ENCODE data around the gene B4GALNT3.

The B4GALNT3 gene

DNA sequence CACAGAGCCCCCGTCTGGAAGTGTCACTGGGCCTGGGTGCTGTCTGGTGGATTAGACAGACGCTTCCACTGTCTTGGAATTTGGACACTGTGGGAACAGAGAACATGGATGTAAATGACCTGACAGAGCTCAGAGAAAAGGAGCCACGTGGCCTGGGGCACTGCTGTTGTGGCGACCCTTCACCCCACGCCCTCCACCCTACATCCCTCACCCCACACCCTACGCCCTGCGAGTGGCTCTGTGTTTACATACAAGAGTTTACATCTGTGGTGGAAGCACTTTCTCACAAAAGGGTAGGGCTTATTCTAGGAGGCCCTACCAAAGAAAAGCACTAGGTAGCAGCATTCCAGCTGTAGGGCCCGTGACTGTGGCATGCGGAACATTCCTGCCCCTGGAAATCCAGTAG is 47.7 kb downstream of the B4GALNT3 start:
- no peak for DNase-seq (ENCODE audit: extremely low read depth in 1 of 2, low read depth in 1 of 2)

DNA sequence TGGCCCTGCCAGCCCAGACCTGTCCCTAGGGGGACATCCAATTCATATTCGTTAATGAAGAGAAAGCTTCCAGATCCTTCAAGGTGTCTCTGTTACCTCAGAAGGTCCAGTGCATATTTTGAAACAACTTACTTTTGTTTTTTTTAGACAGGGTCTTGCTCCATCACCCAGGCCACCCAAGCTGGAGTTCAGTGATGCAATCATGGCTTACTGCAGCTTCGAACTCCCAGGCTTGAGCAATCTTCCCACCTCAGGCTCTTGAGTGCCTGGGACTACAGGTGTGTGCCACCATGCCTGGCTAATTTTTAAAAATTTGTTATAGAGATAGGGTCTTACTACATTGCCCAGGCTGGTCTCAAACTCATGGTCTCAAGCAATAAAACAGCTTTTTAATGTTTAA is 48.4 kb downstream of the B4GALNT3 start:
- DNase-seq (ENCODE audit: extremely low read depth in 1 of 2, low read depth in 1 of 2) = no peak

DNA sequence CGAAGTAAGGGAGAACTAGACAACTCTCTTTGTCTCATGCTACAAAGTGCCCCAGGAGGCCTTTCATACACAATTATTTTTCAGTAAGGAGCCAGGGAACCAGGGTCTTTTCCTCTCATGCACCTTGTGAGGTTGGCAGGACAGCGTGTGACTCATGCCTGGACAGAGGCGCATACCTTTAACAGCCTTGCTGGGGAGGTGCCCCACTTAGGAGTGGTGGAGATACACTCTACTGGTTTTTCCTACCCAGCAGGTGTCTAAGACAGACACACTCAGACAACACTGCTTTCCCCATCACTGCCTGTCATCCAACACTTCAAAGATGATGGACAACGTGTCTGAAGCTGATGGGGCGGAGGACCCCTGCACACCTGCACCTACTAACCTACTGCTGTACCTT is 49.1 kb downstream of the B4GALNT3 start:
- DNase-seq (ENCODE audit: extremely low read depth in 1 of 2, low read depth in 1 of 2) = no peak

DNA sequence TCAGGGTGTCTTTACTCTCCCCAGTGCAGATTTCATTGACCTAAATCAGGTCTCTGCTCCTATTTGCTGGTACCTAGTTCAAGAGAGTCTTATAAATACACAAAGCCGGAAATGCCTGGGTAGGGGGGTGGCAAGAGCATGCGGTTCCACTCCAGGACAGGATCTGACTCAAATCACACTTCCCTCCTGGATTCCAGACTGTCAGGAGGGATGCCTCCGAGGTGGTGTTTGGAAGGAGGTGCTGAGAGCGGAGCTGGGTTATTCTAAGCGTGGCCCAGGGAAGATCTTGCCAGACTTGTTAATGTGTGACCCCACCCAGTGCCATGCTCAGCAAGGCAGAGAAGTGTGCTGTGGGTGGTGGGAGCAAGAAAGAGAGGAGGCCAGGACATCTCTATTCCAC is 49.8 kb downstream of the B4GALNT3 start:
- no peak for DNase-seq (ENCODE audit: extremely low read depth in 1 of 2, low read depth in 1 of 2)

DNA sequence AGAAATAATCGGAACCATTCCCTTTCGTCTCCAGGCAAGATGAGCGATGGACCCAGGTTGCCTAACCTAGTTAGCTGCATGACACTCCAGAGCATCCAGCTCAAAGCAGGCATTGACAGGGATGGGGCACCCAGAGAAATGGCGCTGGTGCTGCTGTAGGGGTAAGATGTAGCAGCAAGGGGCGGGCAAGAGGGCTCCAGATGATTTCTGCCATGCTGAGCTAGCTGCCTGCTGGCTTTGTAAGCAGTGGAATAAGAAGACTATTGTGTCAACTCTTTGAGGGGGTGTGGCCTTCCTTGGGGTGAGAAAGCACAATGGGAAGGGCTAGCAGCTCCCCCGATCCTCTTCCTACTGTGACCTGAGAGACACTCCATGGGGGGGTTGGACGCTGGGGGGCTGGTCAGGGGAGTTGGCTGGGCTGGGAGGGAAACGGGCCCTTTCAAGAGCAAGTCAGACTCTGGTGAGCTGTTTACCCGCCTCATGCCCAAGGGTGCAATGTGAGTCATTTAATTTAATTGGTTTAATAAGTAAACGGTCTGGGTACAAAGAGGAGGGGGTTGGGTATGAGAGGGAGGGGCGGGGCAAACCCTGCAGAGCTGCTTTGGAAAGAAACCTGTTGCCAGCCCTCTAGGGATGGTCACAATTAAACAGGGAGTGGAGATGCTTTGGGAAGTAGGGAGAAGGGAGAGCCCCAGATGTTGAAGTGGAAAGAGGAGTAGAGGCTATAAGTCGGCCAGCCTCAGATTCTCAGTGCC is 50.5 kb downstream of the B4GALNT3 start:
- DNase-seq (ENCODE audit: extremely low read depth in 1 of 2, low read depth in 1 of 2) = no peak

DNA sequence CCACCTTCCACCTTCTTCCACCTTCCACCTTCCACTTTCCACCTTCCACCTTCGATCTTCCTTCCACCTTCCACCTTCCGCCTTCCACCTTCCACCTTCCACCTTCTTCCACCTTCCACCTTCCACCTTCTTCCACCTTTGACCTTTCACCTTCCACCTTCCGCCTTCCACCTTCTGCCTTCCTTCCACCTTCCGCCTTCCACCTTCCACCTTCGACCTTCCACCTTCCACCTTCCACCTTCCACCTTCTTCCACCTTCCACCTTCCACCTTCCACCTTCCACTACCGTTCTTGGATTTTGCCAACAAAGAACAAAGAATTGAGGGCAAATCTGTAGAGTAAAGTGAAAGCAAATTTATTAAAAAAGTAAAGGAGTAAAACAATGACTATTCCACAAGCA is 53.2 kb downstream of the B4GALNT3 start:
- DNase-seq (ENCODE audit: extremely low read depth in 1 of 2, low read depth in 1 of 2) = no peak

DNA sequence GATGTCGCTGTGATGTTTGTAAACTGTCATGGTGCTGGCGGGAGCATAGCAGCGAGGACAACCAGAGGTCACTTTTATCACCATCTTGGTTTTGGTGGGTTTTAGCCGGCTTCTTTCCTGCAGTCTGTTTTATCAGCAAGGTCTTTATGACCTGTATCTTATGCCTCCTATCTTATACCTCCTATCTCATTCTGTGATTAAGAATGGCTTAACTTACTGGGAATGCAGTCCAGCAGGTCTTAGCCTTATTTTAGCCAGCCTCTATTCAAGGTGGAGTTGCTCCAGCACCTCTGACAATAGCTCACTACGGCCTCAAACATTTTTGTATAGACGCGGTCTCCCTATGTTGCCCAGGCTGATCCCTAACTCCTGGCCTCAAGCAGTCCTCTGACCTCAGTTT is 53.7 kb downstream of the B4GALNT3 start:
- no peak for DNase-seq (ENCODE audit: extremely low read depth in 1 of 2, low read depth in 1 of 2)

DNA sequence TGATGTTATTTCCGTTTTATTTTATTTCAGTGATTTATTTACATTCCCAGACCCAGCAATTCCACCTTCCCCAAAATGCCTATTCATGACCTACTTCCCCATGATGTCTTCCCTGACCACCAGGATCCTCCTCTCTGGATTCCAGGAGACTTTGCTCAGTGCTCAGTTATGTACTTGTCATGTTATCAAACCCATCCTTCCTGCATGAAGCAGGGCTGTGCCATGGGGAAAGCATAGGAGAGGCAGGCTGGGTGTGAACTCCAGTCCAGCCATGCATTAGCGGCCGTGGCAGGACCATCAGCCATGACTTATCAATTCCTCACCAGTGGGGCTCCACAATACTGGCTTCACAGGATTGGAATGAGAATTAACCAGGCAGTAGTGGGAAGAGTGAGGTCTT is 57.8 kb downstream of the B4GALNT3 start:
- no peak for DNase-seq (ENCODE audit: extremely low read depth in 1 of 2, low read depth in 1 of 2)

DNA sequence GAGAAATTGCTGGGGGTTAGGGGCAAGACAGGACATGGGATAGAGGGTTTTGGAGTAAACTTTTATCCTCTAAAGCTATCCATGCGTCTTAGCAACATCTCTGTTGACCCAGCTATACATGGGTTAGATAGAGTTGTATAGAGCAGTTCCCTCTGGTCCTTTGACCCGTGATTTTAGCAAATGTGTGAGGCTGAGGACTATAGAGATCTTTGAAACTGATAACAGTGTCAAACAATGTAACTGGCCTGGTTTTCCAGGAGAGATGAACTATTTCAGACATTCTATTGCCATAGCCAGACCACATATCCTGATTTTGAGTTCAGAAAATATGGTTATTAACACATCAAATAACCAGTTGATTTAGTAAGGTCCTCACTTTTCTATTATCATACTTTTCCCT is 60.4 kb downstream of the B4GALNT3 start:
- DNase-seq (ENCODE audit: extremely low read depth in 1 of 2, low read depth in 1 of 2) = no peak

DNA sequence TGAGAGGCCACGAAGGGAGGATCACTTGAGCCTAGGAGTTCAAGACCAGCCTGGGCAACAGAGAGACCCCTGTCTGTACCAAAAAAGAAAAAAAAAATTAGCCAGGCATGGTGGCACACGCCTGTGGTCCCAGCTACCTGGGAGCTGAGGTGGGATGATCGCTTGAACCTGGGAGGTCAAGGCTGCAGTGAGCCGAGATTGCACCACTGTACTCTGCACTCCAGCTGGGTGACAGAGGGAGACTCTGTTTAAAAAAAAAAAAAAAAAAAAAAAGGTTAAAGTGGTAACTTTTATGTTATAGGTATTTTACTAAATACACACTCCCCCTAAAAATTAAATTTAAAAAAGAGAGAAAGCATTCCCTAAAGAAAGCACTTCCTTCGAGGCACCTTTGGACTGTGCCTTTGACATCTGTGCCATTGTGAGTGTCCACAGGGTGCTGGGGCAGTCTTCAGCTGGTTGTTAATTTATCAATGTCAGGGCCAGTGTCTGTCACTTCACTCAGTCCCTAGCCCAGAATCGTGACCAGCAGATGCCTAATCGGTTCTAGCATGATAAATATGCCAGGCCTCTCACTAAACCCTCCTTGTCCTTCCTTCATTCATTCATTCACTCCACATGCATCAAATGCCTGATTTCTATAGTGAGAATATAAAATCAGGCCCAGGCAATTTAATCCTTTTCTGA is 63.1 kb downstream of the B4GALNT3 start:
- DNase-seq (ENCODE audit: extremely low read depth in 1 of 2, low read depth in 1 of 2) = no peak

DNA sequence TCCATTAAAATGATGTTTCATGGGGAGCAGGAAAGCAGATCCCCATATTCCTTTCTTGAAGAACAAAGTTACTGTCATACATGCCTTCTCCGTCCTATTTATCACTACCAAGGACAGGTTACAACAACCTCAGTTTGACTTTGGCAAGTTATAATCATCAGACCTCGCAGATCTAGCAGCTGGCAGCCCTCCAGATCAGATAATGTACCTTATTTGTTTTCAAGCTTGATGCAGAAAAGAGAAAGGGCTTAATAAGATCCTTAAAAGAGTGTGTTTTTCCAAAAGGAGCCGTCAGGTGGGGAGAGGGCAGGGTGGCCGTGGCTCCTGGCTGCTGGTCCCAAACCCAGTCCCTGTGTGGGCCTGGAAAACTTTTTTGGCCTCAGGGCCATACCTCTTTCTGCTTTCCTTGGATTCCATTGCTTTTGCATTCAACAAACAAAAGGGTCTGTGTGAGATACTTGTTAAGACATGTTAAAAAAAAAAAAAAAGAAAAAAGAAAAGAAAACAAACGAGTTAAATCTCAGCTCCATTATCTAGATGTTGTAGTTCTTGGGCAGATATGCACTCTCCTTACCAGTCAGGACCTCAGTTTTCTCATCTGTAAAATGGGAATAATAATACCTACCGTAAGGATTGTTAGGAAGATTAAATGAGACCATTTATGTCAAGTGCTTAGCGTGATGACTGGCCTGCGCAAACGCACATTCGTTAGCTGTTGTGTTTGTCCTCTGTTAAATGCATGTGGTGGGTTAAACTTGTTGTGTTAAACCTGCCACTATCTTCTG is 64.6 kb downstream of the B4GALNT3 start:
- DNase-seq (ENCODE audit: extremely low read depth in 1 of 2, low read depth in 1 of 2) = no peak

DNA sequence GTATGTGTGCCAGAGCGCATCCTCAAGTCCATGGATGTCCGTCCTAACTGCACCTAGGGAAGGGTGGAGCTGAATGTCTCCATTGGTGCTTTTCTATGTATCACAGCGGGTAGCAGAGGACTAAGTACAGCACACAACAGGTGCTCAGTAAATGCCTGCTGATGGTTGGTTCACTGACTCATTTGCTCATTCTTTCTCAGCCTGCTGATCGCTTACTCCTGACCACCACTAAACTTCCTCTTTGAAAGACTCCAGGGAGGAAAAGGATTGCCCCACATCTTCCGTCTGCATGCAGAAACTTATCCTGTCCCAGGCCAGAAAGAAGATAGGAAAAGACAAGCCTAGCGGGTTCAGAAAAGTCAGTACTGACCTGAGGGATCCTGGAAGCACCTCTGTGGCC is 66.3 kb downstream of the B4GALNT3 start:
- DNase-seq (ENCODE audit: extremely low read depth in 1 of 2, low read depth in 1 of 2) = no peak

DNA sequence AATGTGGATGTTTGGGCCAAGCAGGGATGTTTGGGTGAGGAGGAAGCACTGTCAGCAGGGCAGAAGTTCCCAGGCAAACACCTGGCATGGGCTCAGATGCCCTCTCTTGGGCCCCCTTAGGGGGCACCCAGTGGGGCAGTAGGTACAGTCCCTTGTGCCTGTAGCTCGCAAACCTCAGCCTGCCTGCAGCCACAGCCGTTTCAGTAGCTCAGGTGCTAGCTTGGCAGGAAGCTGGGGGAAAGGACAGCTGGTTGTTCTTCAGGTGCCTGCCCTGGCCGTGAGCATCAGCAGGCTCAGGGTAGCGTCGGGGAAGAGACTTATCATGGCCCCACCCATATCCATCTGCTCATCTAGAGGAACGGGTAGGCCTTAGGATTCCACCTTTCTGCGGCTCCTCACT is 67.5 kb downstream of the B4GALNT3 start:
- no peak for DNase-seq (ENCODE audit: extremely low read depth in 1 of 2, low read depth in 1 of 2)

DNA sequence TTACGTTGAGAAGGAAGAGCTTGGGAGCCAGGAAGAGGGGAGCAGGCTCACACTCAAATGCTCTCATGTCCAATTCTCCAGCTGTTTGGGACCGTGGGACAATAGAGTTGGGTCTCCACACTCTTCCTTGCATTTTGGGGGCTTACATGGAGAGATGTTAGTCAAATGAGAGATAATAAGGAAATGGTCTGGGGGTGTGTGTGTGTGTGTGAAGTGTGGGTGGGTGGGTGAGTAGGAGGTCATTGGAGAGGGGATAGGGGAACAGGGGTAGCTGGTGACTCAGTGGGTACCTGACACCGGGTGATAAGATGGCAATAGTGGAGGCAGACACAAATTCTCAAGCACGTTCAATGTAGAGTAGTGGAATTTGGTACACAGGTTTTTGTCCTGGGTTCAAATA is 68.0 kb downstream of the B4GALNT3 start:
- DNase-seq (ENCODE audit: extremely low read depth in 1 of 2, low read depth in 1 of 2) = no peak

DNA sequence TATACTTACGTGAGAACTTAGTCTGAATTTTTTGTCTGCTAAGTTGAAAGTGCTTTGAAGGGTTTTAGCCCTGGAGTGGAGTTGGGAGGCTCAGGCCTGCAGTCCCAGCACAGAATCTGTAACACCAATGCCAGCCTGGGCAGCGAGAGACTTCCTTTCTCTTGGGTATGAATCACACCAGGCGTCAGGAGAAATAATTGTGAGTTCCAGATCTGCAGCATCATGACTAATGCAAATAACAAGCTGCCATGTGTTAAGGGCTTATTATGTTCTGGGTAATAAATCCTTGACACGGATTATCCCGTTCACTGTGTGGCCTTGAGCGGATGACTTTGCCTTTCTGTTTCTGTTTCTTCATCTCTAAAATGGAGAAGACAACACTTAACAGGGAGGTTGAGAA is 70.6 kb downstream of the B4GALNT3 start:
- no peak for DNase-seq (ENCODE audit: extremely low read depth in 1 of 2, low read depth in 1 of 2)

DNA sequence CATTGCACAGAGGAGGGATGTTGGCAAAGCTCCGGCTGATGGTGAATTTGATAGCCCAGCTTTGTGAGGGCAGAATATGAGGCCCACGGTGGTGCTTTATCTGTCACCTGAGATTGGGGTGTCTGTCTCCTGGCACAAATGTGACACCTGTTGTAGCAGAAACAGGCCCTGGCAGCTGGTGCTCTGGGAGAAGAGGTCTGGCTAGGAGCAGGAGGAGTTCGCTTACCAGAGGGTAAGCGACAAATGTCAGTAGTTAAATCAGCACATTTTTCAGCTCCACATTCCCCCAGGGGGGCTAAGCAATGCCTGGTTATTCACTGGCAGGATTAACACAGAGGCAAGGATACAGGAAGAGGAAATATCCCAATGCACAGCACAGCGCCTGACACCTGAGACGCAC is 71.1 kb downstream of the B4GALNT3 start:
- no peak for DNase-seq (ENCODE audit: extremely low read depth in 1 of 2, low read depth in 1 of 2)

DNA sequence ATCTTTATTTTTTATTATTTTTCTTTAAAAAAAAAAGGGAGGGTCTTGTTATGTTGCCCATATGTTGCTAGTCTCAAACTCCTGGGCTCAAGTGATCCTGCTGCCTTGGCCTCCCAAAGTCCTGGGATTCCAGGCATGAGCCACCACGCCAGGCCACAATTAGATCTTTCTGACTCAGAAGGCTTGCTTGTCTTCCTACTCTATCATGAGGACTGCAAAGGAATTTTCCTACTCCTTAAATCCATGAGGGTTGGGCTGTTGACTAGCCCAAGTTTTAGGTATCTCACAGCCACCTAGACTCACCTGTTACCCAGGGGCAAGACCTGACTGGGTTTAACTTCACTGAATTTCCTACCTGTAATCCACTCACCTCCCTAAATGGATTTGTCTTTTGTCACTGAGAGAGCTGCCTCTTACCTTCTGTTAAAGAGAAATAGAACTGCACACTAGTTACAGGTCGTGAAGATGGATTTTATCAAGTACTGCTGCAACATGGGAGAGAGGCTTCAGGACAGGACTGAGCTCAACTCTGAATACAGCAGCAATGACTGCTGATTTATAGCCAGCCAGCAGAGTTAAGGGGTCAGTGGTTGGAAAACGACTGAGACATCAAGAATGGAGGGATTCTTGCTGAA is 72.3 kb downstream of the B4GALNT3 start:
- no peak for DNase-seq (ENCODE audit: extremely low read depth in 1 of 2, low read depth in 1 of 2)

DNA sequence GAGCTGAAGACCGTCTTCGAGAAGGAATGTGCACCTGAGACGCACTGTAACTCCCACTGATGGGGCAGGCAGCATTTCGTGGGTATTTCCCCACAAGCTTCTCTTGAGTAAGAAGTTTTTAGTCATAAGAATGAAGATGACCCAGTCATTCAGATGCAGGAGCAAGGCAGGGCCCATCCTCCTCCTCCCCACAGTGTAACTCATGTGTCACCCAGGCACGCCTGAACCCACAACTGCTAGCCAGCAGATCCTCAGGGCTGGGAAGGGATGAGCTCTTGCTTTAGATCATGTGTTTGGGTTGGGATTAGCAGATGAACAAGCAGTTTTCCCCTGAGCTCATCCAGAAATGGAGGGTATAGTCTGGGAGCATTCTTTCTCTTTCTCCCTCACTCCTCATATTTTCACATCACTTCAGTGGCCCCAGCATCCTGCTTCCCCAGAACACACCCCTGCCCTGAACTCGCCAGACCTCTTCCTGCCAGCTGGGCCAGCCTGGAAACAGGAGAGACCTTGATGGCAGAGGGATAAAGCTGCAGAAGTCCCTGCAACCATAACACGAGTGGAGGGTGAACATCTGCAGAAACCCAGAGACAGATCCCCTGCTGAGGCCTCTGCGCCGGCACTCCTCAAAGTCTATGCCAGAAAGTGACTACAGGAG is 73.3 kb downstream of the B4GALNT3 start:
- no peak for DNase-seq (ENCODE audit: extremely low read depth in 1 of 2, low read depth in 1 of 2)

DNA sequence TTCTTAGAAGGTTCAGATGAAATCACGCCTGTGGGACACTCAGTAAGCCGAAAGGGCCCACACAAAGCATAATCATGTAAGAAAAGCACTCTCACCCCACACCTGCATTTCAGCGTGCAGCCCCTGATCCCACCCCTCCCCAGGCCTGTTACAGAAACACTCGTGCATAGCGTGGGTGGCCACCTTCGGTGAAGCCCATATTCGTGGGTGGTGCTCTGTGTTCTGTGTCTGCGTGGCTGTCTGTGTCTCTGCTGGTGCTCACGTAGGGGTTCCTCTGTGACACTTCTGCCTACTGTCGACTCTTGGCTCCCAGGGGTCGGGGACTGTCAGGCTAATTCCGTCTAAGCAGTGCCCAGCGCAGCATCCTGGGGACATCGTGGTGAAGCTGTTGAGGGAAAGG is 74.0 kb downstream of the B4GALNT3 start:
- DNase-seq (ENCODE audit: extremely low read depth in 1 of 2, low read depth in 1 of 2) = no peak

DNA sequence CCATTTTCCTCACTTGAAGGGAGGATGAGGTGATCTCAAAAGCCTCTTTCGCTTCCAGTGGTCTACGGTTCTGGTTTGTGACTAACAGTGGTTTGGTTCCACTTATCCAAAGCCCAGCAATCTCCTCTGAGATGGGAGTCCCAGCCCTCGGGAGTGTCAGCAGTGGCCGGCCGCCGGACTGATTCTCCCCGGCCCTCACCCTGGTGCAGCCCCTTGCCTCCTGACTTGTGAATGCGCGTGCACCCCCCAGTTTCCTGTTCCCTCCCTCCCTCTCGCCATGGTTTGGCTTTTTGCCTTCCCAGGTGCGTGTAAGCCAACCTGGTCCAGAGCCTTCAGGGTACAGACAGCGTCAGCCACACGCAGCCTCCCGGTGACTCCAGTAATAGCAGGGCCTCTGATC is 74.5 kb downstream of the B4GALNT3 start:
- no peak for DNase-seq (ENCODE audit: extremely low read depth in 1 of 2, low read depth in 1 of 2)

DNA sequence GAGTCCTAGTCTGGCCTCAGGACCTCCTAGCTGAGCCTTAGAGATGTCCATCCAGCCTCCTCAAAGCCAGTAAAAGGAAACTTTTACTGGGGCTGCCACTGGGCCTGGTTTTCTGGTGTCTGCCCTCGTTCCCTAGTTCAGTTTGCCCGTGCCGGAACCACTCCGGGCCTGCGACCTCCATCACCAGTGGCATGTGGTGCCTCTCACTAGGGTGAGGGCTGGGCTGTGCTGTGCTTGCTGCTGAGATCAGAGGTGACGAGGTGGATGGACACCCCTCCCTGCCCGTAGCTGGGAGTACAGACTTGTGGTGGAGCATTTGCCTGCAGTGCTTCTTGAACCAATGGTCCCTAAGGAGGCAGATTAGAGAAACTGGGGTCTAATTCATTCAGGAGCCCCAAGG is 75.7 kb downstream of the B4GALNT3 start:
- DNase-seq (ENCODE audit: extremely low read depth in 1 of 2, low read depth in 1 of 2) = no peak

Measured in stimulated activated CD8-positive, alpha-beta memory T cell treated with anti-CD3 and anti-CD28 coated beads, Interleukin-7, amount 100 ng/mL, for 48 hours (primary cell).